ENCODE data around the gene ASB6. TPM values are rescaled to one million over a fixed set of nuclear protein-coding genes. Genes with fewer than 3 reads are reported as not detected.

The ASB6 gene
- total RNA-seq, 6 donors from 2014 or later: 15.4 to 51.3 (median 21.9) TPM

GRCh38 chr9:129650680-129651235, 8.8 kb upstream of the ASB6 start:
- H3K27me3 ChIP-seq: no peaks in the 10 kb centered on the region
- TF ChIP-seq POLR2A (IDR thresholded peaks at IDR 0.05) (no peak), EP300 (IDR thresholded peaks at IDR 0.05) (no peak), POLR2AphosphoS5 (IDR thresholded peaks at IDR 0.05) (no peak), CTCF (IDR thresholded peaks at IDR 0.05) (no peak)
- ATAC-seq (ENCODE audit: low FRiP score in 2 of 2) (peak in 1 of 2 donors; percentile 31), DNase-seq (peak in 1 of 2 donors; percentile 67)
- no peak overlapping the region for H3K27ac ChIP-seq
- no peaks in the 10 kb centered on the region for H3K36me3 ChIP-seq
- H3K4me1 ChIP-seq: peaks cover 0 to 4% (median 0%) of the 10 kb centered on the region in 4 donors
- no peaks in the 10 kb centered on the region for H3K9me3 ChIP-seq
- WGBS, 2 donors: 60 to 87% methylated on average over 4 to 10 of the region's 10 CpGs
- no peak overlapping the region for H3K4me3 ChIP-seq

GRCh38 chr9:129649726-129650679, 8.1 kb upstream of the ASB6 start:
- DNase-seq: peak in 1 of 2 donors; percentile 59
- Histone ChIP-seq H3K36me3 (no peaks in the 10 kb centered on the region), H3K4me3 (no peak overlapping the region), H3K9me3 (no peaks in the 10 kb centered on the region), H3K27ac (no peak overlapping the region), H3K4me1 (peaks cover 0 to 4% (median 0%) of the 10 kb centered on the region in 4 donors), H3K27me3 (no peaks in the 10 kb centered on the region)
- no peak for ATAC-seq (ENCODE audit: low FRiP score in 2 of 2)
- 83 to 86% methylated on average over 19 to 20 of the region's 20 CpGs for WGBS, 2 donors
- TF ChIP-seq CTCF (IDR thresholded peaks at IDR 0.05) (no peak), POLR2A (IDR thresholded peaks at IDR 0.05) (no peak), EP300 (IDR thresholded peaks at IDR 0.05) (no peak), POLR2AphosphoS5 (IDR thresholded peaks at IDR 0.05) (no peak)

- ATAC-seq (ENCODE audit: low FRiP score in 2 of 2): no peak
- Histone ChIP-seq H3K27me3 (no peaks in the 10 kb centered on the region), H3K4me1 (no peaks in the 10 kb centered on the region), H3K27ac (no peak overlapping the region), H3K36me3 (no peaks in the 10 kb centered on the region), H3K9me3 (no peaks in the 10 kb centered on the region), H3K4me3 (no peak overlapping the region)
- peak in 1 of 2 donors; percentile 64 for DNase-seq
- TF ChIP-seq CTCF (IDR thresholded peaks at IDR 0.05) (no peak), EP300 (IDR thresholded peaks at IDR 0.05) (no peak), POLR2A (IDR thresholded peaks at IDR 0.05) (no peak)
- 71 to 84% methylated on average over 7 to 10 of the region's 10 CpGs for WGBS, 2 donors
These were observed 6.8 kb upstream of the ASB6 start for GRCh38 chr9:129648764-129649115.

- ATAC-seq (ENCODE audit: low FRiP score in 2 of 2): peak in 1 of 2 donors; percentile 16
- Histone ChIP-seq H3K4me3 (no peak overlapping the region), H3K36me3 (no peaks in the 10 kb centered on the region), H3K4me1 (no peaks in the 10 kb centered on the region), H3K27me3 (no peaks in the 10 kb centered on the region), H3K27ac (no peak overlapping the region), H3K9me3 (no peaks in the 10 kb centered on the region)
- WGBS, 2 donors: 69 to 78% methylated on average over 16 of the region's 16 CpGs
- no peak for TF ChIP-seq EP300 (IDR thresholded peaks at IDR 0.05)
- TF ChIP-seq CTCF (IDR thresholded peaks at IDR 0.05): no peak
- TF ChIP-seq POLR2AphosphoS5 (IDR thresholded peaks at IDR 0.05): no peak
- no peak for TF ChIP-seq POLR2A (IDR thresholded peaks at IDR 0.05)
- no peak for DNase-seq
These were observed 6.3 kb upstream of the ASB6 start for GRCh38 chr9:129648092-129648763.
